Measurements from ENCODE around the gene ASB1.

ASB1 gene

GRCh38 chr2:238426568-238427434 is at the start of gene ASB1:
ASB1 (plus strand) TSS chr2:238426927; CDS start chr2:238427071, 144 bp downstream.
- peak within 1 kb of the TSS; percentile 5 for H3K27ac ChIP-seq (ENCODE audit: low read length)
- H3K36me3 ChIP-seq (ENCODE audit: insufficient read depth, low read depth, low read length) = peaks cover 14% of the 10 kb centered on the region
- H3K9me3 ChIP-seq (ENCODE audit: insufficient read depth, low read depth, low read length) = no peaks in the 10 kb centered on the region
- H3K27me3 ChIP-seq (ENCODE audit: insufficient read depth, low read length) = no peaks in the 10 kb centered on the region
- peaks cover 9% of the 10 kb centered on the region; the same call in 1 of the 2 replicates for H3K4me1 ChIP-seq (ENCODE audit: insufficient read depth, low read length)
- H3K9ac ChIP-seq (ENCODE audit: low read depth, low read length) = peak within 1 kb of the TSS; percentile 82; the same call in 1 of the 2 replicates
- peak within 1 kb of the TSS; percentile 72 for H3K4me3 ChIP-seq (ENCODE audit: low read length)

- Histone ChIP-seq H3K4me3 (ENCODE audit: low read length) (no peak overlapping the region), H3K27ac (ENCODE audit: low read length) (no peak overlapping the region), H3K4me1 (ENCODE audit: insufficient read depth, low read length) (peaks cover 5% of the 10 kb centered on the region; the same call in 1 of the 2 replicates), H3K36me3 (ENCODE audit: insufficient read depth, low read depth, low read length) (no peaks in the 10 kb centered on the region), H3K27me3 (ENCODE audit: insufficient read depth, low read length) (no peaks in the 10 kb centered on the region), H3K9me3 (ENCODE audit: insufficient read depth, low read depth, low read length) (no peaks in the 10 kb centered on the region), H3K9ac (ENCODE audit: low read depth, low read length) (no peak overlapping the region)
Measured at GRCh38 chr2:238378230-238379095, 48.3 kb upstream of the ASB1 start.

GRCh38 chr2:238379096-238379810 is 47.5 kb upstream of the ASB1 start:
- no peak overlapping the region for H3K4me3 ChIP-seq (ENCODE audit: low read length)
- H3K4me1 ChIP-seq (ENCODE audit: insufficient read depth, low read length) = peaks cover 5% of the 10 kb centered on the region; the same call in 1 of the 2 replicates
- H3K9ac ChIP-seq (ENCODE audit: low read depth, low read length) = no peak overlapping the region
- no peak overlapping the region for H3K27ac ChIP-seq (ENCODE audit: low read length)
- no peaks in the 10 kb centered on the region for H3K9me3 ChIP-seq (ENCODE audit: insufficient read depth, low read depth, low read length)
- H3K36me3 ChIP-seq (ENCODE audit: insufficient read depth, low read depth, low read length) = no peaks in the 10 kb centered on the region
- no peaks in the 10 kb centered on the region for H3K27me3 ChIP-seq (ENCODE audit: insufficient read depth, low read length)

GRCh38 chr2:238380336-238380735 is 46.4 kb upstream of the ASB1 start:
- Histone ChIP-seq H3K36me3 (ENCODE audit: insufficient read depth, low read depth, low read length) (no peaks in the 10 kb centered on the region), H3K27ac (ENCODE audit: low read length) (no peak overlapping the region), H3K4me3 (ENCODE audit: low read length) (no peak overlapping the region), H3K9ac (ENCODE audit: low read depth, low read length) (no peak overlapping the region), H3K9me3 (ENCODE audit: insufficient read depth, low read depth, low read length) (no peaks in the 10 kb centered on the region), H3K4me1 (ENCODE audit: insufficient read depth, low read length) (peaks cover 5% of the 10 kb centered on the region; the same call in 1 of the 2 replicates), H3K27me3 (ENCODE audit: insufficient read depth, low read length) (no peaks in the 10 kb centered on the region)

- H3K27me3 ChIP-seq (ENCODE audit: insufficient read depth, low read length) = no peaks in the 10 kb centered on the region
- H3K4me1 ChIP-seq (ENCODE audit: insufficient read depth, low read length) = peaks cover 5% of the 10 kb centered on the region; the same call in 1 of the 2 replicates
- no peaks in the 10 kb centered on the region for H3K36me3 ChIP-seq (ENCODE audit: insufficient read depth, low read depth, low read length)
- no peak overlapping the region for H3K9ac ChIP-seq (ENCODE audit: low read depth, low read length)
- H3K9me3 ChIP-seq (ENCODE audit: insufficient read depth, low read depth, low read length) = no peaks in the 10 kb centered on the region
- H3K27ac ChIP-seq (ENCODE audit: low read length) = no peak overlapping the region
- H3K4me3 ChIP-seq (ENCODE audit: low read length) = no peak overlapping the region
Measured at GRCh38 chr2:238380785-238381184, 45.9 kb upstream of the ASB1 start.

- Histone ChIP-seq H3K27ac (ENCODE audit: low read length) (no peak overlapping the region), H3K27me3 (ENCODE audit: insufficient read depth, low read length) (no peaks in the 10 kb centered on the region), H3K4me3 (ENCODE audit: low read length) (no peak overlapping the region), H3K36me3 (ENCODE audit: insufficient read depth, low read depth, low read length) (no peaks in the 10 kb centered on the region), H3K9me3 (ENCODE audit: insufficient read depth, low read depth, low read length) (no peaks in the 10 kb centered on the region), H3K9ac (ENCODE audit: low read depth, low read length) (no peak overlapping the region), H3K4me1 (ENCODE audit: insufficient read depth, low read length) (peaks cover 5% of the 10 kb centered on the region; the same call in 1 of the 2 replicates)
Measured at GRCh38 chr2:238381341-238382115, 45.2 kb upstream of the ASB1 start.

GRCh38 chr2:238382381-238382781 is 44.3 kb upstream of the ASB1 start:
- H3K9me3 ChIP-seq (ENCODE audit: insufficient read depth, low read depth, low read length) = no peaks in the 10 kb centered on the region
- H3K4me1 ChIP-seq (ENCODE audit: insufficient read depth, low read length) = peaks cover 5% of the 10 kb centered on the region; the same call in 1 of the 2 replicates
- H3K27me3 ChIP-seq (ENCODE audit: insufficient read depth, low read length) = no peaks in the 10 kb centered on the region
- no peaks in the 10 kb centered on the region for H3K36me3 ChIP-seq (ENCODE audit: insufficient read depth, low read depth, low read length)
- no peak overlapping the region for H3K9ac ChIP-seq (ENCODE audit: low read depth, low read length)
- no peak overlapping the region for H3K27ac ChIP-seq (ENCODE audit: low read length)
- H3K4me3 ChIP-seq (ENCODE audit: low read length) = no peak overlapping the region

GRCh38 chr2:238383135-238383534 is 43.6 kb upstream of the ASB1 start:
- H3K27ac ChIP-seq (ENCODE audit: low read length) = no peak overlapping the region
- H3K9me3 ChIP-seq (ENCODE audit: insufficient read depth, low read depth, low read length) = no peaks in the 10 kb centered on the region
- no peak overlapping the region for H3K4me3 ChIP-seq (ENCODE audit: low read length)
- no peaks in the 10 kb centered on the region for H3K27me3 ChIP-seq (ENCODE audit: insufficient read depth, low read length)
- no peaks in the 10 kb centered on the region for H3K36me3 ChIP-seq (ENCODE audit: insufficient read depth, low read depth, low read length)
- no peak overlapping the region for H3K9ac ChIP-seq (ENCODE audit: low read depth, low read length)
- H3K4me1 ChIP-seq (ENCODE audit: insufficient read depth, low read length) = peaks cover 5% of the 10 kb centered on the region; the same call in 1 of the 2 replicates

- no peak overlapping the region for H3K4me3 ChIP-seq (ENCODE audit: low read length)
- H3K36me3 ChIP-seq (ENCODE audit: insufficient read depth, low read depth, low read length) = no peaks in the 10 kb centered on the region
- H3K9me3 ChIP-seq (ENCODE audit: insufficient read depth, low read depth, low read length) = no peaks in the 10 kb centered on the region
- H3K9ac ChIP-seq (ENCODE audit: low read depth, low read length) = no peak overlapping the region
- no peak overlapping the region for H3K27ac ChIP-seq (ENCODE audit: low read length)
- peaks cover 5% of the 10 kb centered on the region; the same call in 1 of the 2 replicates for H3K4me1 ChIP-seq (ENCODE audit: insufficient read depth, low read length)
- H3K27me3 ChIP-seq (ENCODE audit: insufficient read depth, low read length) = no peaks in the 10 kb centered on the region
Measured at GRCh38 chr2:238383743-238384380, 42.9 kb upstream of the ASB1 start.

GRCh38 chr2:238387332-238387731 is 39.4 kb upstream of the ASB1 start:
- H3K4me1 ChIP-seq (ENCODE audit: insufficient read depth, low read length) = no peaks in the 10 kb centered on the region
- H3K27me3 ChIP-seq (ENCODE audit: insufficient read depth, low read length) = no peaks in the 10 kb centered on the region
- no peaks in the 10 kb centered on the region for H3K9me3 ChIP-seq (ENCODE audit: insufficient read depth, low read depth, low read length)
- H3K27ac ChIP-seq (ENCODE audit: low read length) = no peak overlapping the region
- H3K9ac ChIP-seq (ENCODE audit: low read depth, low read length) = no peak overlapping the region
- no peak overlapping the region for H3K4me3 ChIP-seq (ENCODE audit: low read length)
- no peaks in the 10 kb centered on the region for H3K36me3 ChIP-seq (ENCODE audit: insufficient read depth, low read depth, low read length)
